ENCODE results near the gene TGFBR2.

DNA sequence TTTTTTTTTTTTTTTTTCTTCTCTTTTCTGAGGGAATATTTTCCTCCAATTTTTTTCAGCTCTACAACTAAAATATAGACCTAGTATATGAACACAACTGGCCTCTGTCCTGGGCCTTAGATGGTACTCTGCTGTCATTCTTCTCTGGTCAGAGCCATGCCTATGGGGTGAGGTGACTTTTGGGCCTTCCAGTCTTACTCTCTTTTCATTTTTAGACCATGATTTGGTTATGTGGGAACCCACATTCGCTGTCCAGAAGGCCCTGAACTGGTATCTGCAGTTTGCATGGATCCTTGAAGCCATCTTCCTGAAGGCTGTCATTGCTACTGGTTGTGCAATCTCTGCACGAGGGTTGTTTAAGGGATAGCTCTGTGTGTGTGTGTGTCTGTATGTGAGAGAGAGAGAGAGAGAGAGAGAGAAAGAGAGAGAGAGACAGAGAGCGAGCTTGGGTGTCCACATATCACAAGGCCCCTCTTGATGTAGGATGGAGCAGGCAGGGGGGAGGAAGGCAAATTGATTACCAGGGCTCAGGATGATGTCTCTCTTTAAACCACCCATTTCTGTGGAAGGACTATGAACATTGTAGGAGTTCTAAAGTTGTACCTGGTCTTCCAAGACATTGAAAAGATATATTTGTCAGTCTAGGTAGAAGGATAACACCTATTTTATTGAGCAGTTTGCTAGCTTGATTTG, 6.9 kb downstream of the TGFBR2 start:
- no peak for TF ChIP-seq GATA2 (IDR thresholded peaks at IDR 0.05; ENCODE audit: low read depth, low read length)
- no peak for TF ChIP-seq GATA3 (IDR thresholded peaks at IDR 0.05; ENCODE audit: low read depth, low read length)
